PC-9 (cell line): ENCODE measurements around the gene PBX1. TPM values are rescaled to one million over a fixed set of nuclear protein-coding genes. Genes with fewer than 3 reads are reported as not detected.

Experiments
- BruUV-seq: library from RNA; stranded (reverse); fragments of 400-500 nt; replicated peaks from 2 replicates; lab custom pipeline; 2021; lab: Mats Ljungman, UMichigan
- CTCF ChIA-PET: fragments of 300-600 bp; sonication (Branson Sonifier 250); formaldehyde crosslinking; loops from one replicate; lab custom pipeline; 2022; ENCODE audit warnings: antibody characterized with exemption; lab: Charles Lee
- POLR2A ChIA-PET: fragments of 300-600 bp; sonication (Branson Sonifier 250); formaldehyde crosslinking; loops from one replicate; lab custom pipeline; 2022; ENCODE audit warnings: antibody characterized with exemption; ENCODE audit not compliant: unreplicated experiment; lab: Charles Lee
- DNase-seq, 2 experiments: peaks; one replicate each; pipeline versions ENCODE4 v3.0.0 to v3.0.0-alpha.2; 2015 to 2022; ENCODE audit warnings: mixed read lengths in 1 of 2
- H2AFZ ChIP-seq: fragments of 200-600 bp; sonication (generic); 2 replicates; pipeline ENCODE4 v1.8.1; 2017; ENCODE audit warnings: antibody characterized with exemption
- H3F3A ChIP-seq: fragments of 200-600 bp; sonication (generic); 2 replicates; pipeline ENCODE4 v1.8.1; 2017; ENCODE audit warnings: antibody characterized with exemption, mild to moderate bottlenecking, low read depth; ENCODE audit not compliant: insufficient read depth
- H3K27ac ChIP-seq: fragments of 200-600 bp; sonication (generic); 2 replicates; pipeline ENCODE4 v1.6.1; 2016; ENCODE audit warnings: mixed run types
- H3K27me3 ChIP-seq: fragments of 200-600 bp; sonication (generic); 2 replicates; pipeline ENCODE4 v1.6.1; 2016; ENCODE audit warnings: low read depth, mixed run types; ENCODE audit not compliant: insufficient read depth
- H3K36me3 ChIP-seq: fragments of 200-600 bp; sonication (generic); 2 replicates; pipeline ENCODE4 v1.6.1; 2016; ENCODE audit warnings: low read depth, mixed run types
- H3K4me1 ChIP-seq: fragments of 200-600 bp; sonication (generic); replicated peaks from 2 replicates; pipeline ENCODE4 v1.6.1; 2016; ENCODE audit warnings: mixed run types; ENCODE audit not compliant: insufficient read depth
- H3K4me2 ChIP-seq: fragments of 200-600 bp; sonication (generic); 2 replicates; pipeline ENCODE4 v1.6.1; 2017; ENCODE audit warnings: mixed run types
- H3K4me3 ChIP-seq: fragments of 200-600 bp; sonication (generic); 2 replicates; pipeline ENCODE4 v1.6.1; 2016; ENCODE audit warnings: mixed run types
- H3K79me2 ChIP-seq: fragments of 200-600 bp; sonication (generic); 2 replicates; pipeline ENCODE4 v1.6.1; 2017; ENCODE audit warnings: low read depth, mixed run types
- H3K9me2 ChIP-seq: fragments of 200-600 bp; sonication (generic); 2 replicates; pipeline ENCODE4 v1.8.1; 2017; ENCODE audit warnings: mild to moderate bottlenecking; ENCODE audit not compliant: insufficient read depth
- H3K9me3 ChIP-seq: fragments of 200-600 bp; sonication (generic); 2 replicates; pipeline ENCODE4 v1.8.1; 2016; ENCODE audit warnings: low read depth; ENCODE audit not compliant: insufficient read depth
- H4K20me1 ChIP-seq: fragments of 200-600 bp; sonication (generic); 2 replicates; pipeline ENCODE4 v1.8.1; 2017; ENCODE audit not compliant: insufficient read depth
- CTCF ChIP-seq: fragments of 200-600 bp; sonication (generic); conservative IDR thresholded peaks from 2 replicates; pipeline ENCODE4 v1.6.1; 2017; ENCODE audit warnings: mixed run types, antibody characterized with exemption, mild to moderate bottlenecking, moderate library complexity
- EZH2 ChIP-seq: fragments of 200-600 bp; sonication (generic); IDR thresholded peaks from 2 replicates; pipeline ENCODE4 v1.8.0; 2017; ENCODE audit warnings: antibody characterized with exemption, low read depth
- intact Hi-C: fragments of 100-400 bp; cut with micrococcal nuclease; formaldehyde crosslinking; loops from one replicate; pipeline ENCODE4 v1.10.0; 2022; ENCODE audit not compliant: unreplicated experiment
- total RNA-seq: library from RNA; stranded (reverse); gene quantifications from 2 replicates; pipeline ENCODE4 v1.2.3, GENCODE V29; 2021

Gene PBX1
- total RNA-seq, 1 experiment from 2014 or later, result 57.7 TPM

GRCh38 chr1:164671966-164672571 lies 113.1 kb downstream of the PBX1 start:
- no peaks in the 10 kb centered on the region for H3K9me2 ChIP-seq
- H3K4me2 ChIP-seq, result no peak overlapping the region
- H4K20me1 ChIP-seq, result no peaks in the 10 kb centered on the region
- intact Hi-C loops, result no loop called here
- POLR2A ChIA-PET, result no interaction called here
- DNase-seq, result no peak
- H2AFZ ChIP-seq, result no peak overlapping the region
- no peaks in the 10 kb centered on the region for H3K27me3 ChIP-seq
- H3K9me3 ChIP-seq, result no peaks in the 10 kb centered on the region; the same call in 1 of the 2 replicates
- CTCF ChIA-PET, result no interaction called here
- peaks cover 8% of the 10 kb centered on the region for H3K36me3 ChIP-seq
- no peak overlapping the region for H3K27ac ChIP-seq
- peaks cover 6% of the 10 kb centered on the region for H3F3A ChIP-seq
- peaks cover 25% of the 10 kb centered on the region for H3K4me1 ChIP-seq
- peaks cover 29% of the 10 kb centered on the region for H3K79me2 ChIP-seq
- TF ChIP-seq CTCF, result no peak
- TF ChIP-seq EZH2, result no peak
- no TSS peak for BruUV-seq
- no peak overlapping the region for H3K4me3 ChIP-seq

GRCh38 chr1:164672588-164672987 lies 113.6 kb downstream of the PBX1 start:
- H3K79me2 ChIP-seq, result peaks cover 29% of the 10 kb centered on the region
- CTCF ChIA-PET, result interaction anchor here (0.7 kb wide), 1 partner anchor 115 kb away, joined by 3 read pairs; no protein-coding TSS in a partner anchor
- H3K9me2 ChIP-seq, result no peaks in the 10 kb centered on the region
- BruUV-seq, result no TSS peak
- H3K27ac ChIP-seq, result no peak overlapping the region
- no peak overlapping the region for H3K4me2 ChIP-seq
- POLR2A ChIA-PET, result no interaction called here
- TF ChIP-seq EZH2 (no peak), CTCF (no peak)
- H3K27me3 ChIP-seq, result no peaks in the 10 kb centered on the region
- H3F3A ChIP-seq, result peaks cover 6% of the 10 kb centered on the region
- no peak for DNase-seq
- H3K4me3 ChIP-seq, result no peak overlapping the region
- intact Hi-C loops, result no loop called here
- no peaks in the 10 kb centered on the region for H4K20me1 ChIP-seq
- peaks cover 8% of the 10 kb centered on the region for H3K36me3 ChIP-seq
- no peak overlapping the region for H2AFZ ChIP-seq
- peaks cover 25% of the 10 kb centered on the region for H3K4me1 ChIP-seq
- H3K9me3 ChIP-seq, result no peaks in the 10 kb centered on the region; the same call in 1 of the 2 replicates

GRCh38 chr1:164673584-164674214 lies 114.7 kb downstream of the PBX1 start:
- H3K9me3 ChIP-seq, result no peaks in the 10 kb centered on the region; the same call in 1 of the 2 replicates
- H2AFZ ChIP-seq, result no peak overlapping the region
- no peak for DNase-seq
- TF ChIP-seq EZH2 (no peak), CTCF (peak; percentile 66)
- no TSS peak for BruUV-seq
- peaks cover 6% of the 10 kb centered on the region for H3F3A ChIP-seq
- ChIA-PET CTCF (no interaction called here), POLR2A (no interaction called here)
- peaks cover 8% of the 10 kb centered on the region for H3K36me3 ChIP-seq
- H4K20me1 ChIP-seq, result no peaks in the 10 kb centered on the region
- intact Hi-C loops, result no loop called here
- H3K27me3 ChIP-seq, result no peaks in the 10 kb centered on the region
- no peaks in the 10 kb centered on the region for H3K9me2 ChIP-seq
- H3K27ac ChIP-seq, result no peak overlapping the region
- H3K4me2 ChIP-seq, result no peak overlapping the region
- H3K79me2 ChIP-seq, result peaks cover 22% of the 10 kb centered on the region
- no peak overlapping the region for H3K4me3 ChIP-seq
- peaks cover 25% of the 10 kb centered on the region for H3K4me1 ChIP-seq
